ENCODE data around the gene SLC25A46.
A peak's percentile ranks its signal among the peaks of the same experiment; 100 is the strongest.
"Not testable (repeated sequence)": the region's sequence is repeated elsewhere in the genome, so short reads cannot be mapped to it uniquely, and the experiment has no call there.

The SLC25A46 gene

DNA sequence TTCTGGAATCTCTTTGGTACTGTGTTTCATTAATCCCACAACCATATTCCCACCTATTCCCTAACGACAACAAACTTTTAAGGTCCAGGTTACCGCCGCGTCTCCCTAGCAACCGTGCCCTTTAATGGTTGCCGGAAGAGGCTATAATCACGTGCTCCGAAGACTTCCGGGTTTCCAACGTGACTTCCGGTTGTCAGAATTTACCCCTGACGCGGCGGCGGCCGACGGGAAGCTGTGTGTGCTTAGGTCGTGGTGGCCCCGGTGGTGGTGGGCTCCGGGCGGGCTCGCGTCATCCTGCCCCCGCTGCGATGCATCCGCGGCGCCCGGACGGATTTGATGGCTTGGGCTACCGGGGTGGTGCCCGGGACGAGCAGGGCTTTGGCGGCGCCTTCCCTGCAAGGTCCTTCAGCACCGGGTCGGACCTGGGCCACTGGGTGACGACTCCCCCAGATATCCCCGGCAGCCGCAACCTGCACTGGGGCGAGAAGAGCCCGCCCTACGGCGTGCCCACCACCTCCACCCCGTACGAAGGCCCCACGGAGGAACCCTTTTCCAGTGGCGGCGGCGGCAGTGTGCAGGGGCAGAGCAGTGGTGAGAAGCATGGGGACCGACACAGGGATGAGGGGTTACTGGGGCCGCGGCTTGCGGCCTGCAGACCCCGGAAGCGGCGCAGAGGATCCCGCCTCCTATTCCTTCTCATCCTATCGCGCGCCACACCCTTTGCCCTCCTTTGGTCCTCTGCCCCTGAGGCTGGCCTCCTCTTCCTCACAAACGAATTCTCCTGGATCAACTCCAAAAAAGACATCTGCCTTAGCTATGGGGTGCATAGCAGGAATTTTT, at the start of gene SLC25A46:
Gene SLC25A46 (plus strand): TSS at position 196 of the 840 bp plus-strand sequence. CDS start 113 bp downstream, at position 309.
- TF ChIP-seq, protein P1, sequence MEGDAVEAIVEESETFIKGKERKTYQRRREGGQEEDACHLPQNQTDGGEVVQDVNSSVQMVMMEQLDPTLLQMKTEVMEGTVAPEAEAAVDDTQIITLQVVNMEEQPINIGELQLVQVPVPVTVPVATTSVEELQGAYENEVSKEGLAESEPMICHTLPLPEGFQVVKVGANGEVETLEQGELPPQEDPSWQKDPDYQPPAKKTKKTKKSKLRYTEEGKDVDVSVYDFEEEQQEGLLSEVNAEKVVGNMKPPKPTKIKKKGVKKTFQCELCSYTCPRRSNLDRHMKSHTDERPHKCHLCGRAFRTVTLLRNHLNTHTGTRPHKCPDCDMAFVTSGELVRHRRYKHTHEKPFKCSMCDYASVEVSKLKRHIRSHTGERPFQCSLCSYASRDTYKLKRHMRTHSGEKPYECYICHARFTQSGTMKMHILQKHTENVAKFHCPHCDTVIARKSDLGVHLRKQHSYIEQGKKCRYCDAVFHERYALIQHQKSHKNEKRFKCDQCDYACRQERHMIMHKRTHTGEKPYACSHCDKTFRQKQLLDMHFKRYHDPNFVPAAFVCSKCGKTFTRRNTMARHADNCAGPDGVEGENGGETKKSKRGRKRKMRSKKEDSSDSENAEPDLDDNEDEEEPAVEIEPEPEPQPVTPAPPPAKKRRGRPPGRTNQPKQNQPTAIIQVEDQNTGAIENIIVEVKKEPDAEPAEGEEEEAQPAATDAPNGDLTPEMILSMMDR (IDR thresholded peaks at IDR 0.05), result no peak
- TF ChIP-seq ZFX (IDR thresholded peaks at IDR 0.05; ENCODE audit: borderline replicate concordance), result no peak
- peak within 1 kb of the TSS; percentile 59 for H3K27ac ChIP-seq

DNA sequence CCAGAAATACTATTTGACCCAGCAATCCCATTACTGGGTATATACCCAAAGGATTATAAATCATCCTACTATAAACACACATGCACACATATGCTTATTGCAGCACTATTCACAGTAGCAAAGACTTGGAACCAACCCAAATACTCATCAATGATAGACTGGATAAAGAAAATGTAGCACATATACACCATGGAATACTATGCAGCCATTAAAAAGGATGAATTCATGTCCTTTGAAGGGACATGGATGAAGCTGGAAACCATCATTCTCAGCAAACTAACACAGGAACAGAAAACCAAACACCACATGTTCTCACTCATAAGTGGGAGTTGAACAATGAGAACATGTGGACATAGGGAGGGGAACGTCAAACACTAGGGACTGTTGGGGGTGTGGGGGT, 48.2 kb upstream of the SLC25A46 start:
- not testable (repeated sequence) for H3K27ac ChIP-seq

DNA sequence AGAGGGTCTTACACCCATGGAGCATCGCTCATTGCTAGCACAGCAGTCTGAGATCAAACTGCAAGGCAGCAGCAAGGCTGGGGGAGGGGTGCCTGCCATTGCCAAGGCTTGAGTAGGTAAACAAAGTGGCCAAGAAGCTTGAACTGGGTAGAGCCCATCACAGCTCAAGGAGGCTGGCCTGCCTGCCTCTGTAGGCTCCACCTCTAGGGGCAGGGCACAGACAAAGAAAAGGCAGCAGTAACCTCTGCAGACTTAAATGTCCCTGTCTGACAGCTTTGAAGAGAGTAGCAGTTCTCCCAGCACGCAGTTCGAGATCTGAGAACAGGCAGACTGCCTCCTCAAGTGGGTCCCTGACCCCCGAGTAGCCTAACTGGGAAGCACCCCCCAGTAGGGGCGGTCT, 46.1 kb upstream of the SLC25A46 start:
- TF ChIP-seq, protein P1 (IDR thresholded peaks at IDR 0.05), result peak; percentile 9; the same call in 1 of the 2 replicates
- not testable (repeated sequence) for H3K27ac ChIP-seq

DNA sequence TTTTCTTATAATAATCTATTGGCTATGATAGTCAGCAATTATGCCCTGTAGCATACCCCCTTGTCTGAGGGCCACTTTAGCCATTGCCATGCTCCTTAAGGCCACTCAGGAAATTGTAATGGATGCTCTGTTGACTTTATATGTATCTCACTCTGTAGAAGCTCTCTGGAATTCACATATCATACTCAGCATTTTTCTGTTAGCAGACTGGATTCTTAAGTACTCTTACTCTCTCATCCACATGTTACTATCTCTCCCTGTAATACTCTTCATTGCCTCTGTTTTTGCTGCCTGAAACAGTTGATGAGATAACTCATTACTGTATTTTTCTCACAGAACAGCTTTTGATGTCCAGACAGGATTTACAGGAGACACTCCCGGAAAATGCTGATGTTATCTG, 36.5 kb upstream of the SLC25A46 start:
- TF ChIP-seq, protein P1 (IDR thresholded peaks at IDR 0.05), result no peak
- no peak for TF ChIP-seq ZFX (IDR thresholded peaks at IDR 0.05; ENCODE audit: borderline replicate concordance)
- no peak overlapping the region for H3K27ac ChIP-seq

DNA sequence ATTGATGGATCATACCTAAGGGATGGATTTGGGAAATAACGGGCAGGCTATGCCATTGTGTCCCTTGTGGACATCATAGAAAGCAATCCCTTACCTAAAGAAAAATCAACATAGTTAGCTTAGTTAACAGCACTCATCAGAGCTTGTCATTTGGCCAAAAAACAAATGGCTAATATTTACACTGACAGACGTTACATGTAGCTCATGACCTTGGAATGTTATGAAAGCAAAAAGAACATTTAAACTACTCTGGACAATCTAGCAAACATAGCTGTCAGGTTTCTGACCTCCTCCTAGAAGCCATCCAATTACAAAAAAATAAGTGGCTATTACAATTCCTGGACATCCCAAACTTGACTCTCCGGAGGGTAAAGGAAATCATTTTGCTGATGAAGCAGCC, 36.1 kb upstream of the SLC25A46 start:
- TF ChIP-seq ZFX (IDR thresholded peaks at IDR 0.05; ENCODE audit: borderline replicate concordance), result no peak
- TF ChIP-seq, protein P1 (IDR thresholded peaks at IDR 0.05), result no peak
- no peak overlapping the region for H3K27ac ChIP-seq

DNA sequence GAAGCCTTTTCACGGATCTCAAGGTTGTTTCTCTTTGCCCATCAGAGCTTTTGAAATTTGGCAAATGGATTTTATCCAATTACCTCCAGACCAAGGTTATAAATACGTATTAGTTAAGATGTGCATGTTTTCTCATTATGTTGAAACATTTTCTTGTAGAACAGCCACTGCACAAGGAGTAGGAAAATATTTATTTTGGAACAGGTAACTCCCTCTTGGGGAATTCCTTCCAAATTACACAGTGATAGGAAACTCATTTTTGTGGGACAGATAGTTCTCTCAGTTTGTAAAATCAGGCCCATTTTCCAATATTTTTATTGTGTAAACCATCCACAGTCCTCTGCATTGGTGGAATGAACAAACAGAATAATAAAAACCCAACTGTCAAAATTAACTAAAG, 35.3 kb upstream of the SLC25A46 start:
- TF ChIP-seq, protein P1 (IDR thresholded peaks at IDR 0.05), result no peak
- no peak for TF ChIP-seq ZFX (IDR thresholded peaks at IDR 0.05; ENCODE audit: borderline replicate concordance)
- no peak overlapping the region for H3K27ac ChIP-seq

DNA sequence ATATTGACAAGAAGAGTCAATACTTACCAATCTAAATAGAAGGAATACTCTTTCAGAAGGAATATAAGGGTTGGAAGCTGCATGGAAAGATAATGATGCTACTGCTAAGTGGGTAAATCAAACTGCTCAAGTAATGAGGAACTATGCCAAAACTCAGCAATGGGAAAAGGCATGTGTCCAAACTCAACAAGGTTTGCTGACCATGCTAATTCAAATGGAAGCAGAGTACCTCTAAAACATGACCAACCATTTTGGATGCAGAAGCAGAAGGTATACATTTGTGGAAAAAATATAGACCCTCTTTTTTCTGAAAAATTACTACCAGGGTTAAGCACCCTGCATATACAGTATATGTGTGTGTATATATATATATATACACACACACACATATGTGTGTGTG, 33.5 kb upstream of the SLC25A46 start:
- no peak overlapping the region for H3K27ac ChIP-seq
- TF ChIP-seq ZFX (IDR thresholded peaks at IDR 0.05; ENCODE audit: borderline replicate concordance), result no peak
- TF ChIP-seq, protein P1 (IDR thresholded peaks at IDR 0.05), result no peak
